HepG2 (cell line): ENCODE measurements around the gene SND1. TPM values are rescaled to one million over a fixed set of nuclear protein-coding genes. Genes with fewer than 3 reads are reported as not detected.

Source experiments
- ATAC-seq: fragments of 200-7000 bp; cut with Tn5 transposase; 3 replicates; pipeline ENCODE4 v1.9.1; 2020; ENCODE audit warnings: mild to moderate bottlenecking, moderate library complexity
- BruUV-seq: library from RNA; stranded (reverse); fragments of 400-500 nt; replicated peaks from 2 replicates; lab custom pipeline; 2021; lab: Mats Ljungman, UMichigan
- CTCF ChIA-PET: fragments of 300-600 bp; formaldehyde crosslinking; extraction: SDS; loops from one replicate; lab custom pipeline; 2021; ENCODE audit warnings: low total read pairs, inconsistent platforms, low intra/inter-chr PET ratio; lab: Yijun Ruan, JAX
- POLR2A ChIA-PET: fragments of 350-600 bp; sonication (Branson Sonifier 250); formaldehyde crosslinking; loops from one replicate; lab custom pipeline; 2020; ENCODE audit warnings: antibody characterized with exemption, inconsistent platforms; lab: Yijun Ruan, JAX
- DNase-seq: peaks from one replicate; pipeline ENCODE4 v3.0.0-alpha.2; 2015; ENCODE audit warnings: low spot score
- FAIRE-seq: peaks from 3 replicates; lab custom pipeline; 2011; peaks lifted over from hg19 to GRCh38; lab: Jason Lieb, UNC
- H2AFZ ChIP-seq: one replicate; pipeline ENCODE4 v1.6.1; 2011; ENCODE audit warnings: low read length, inconsistent platforms
- H3K27ac ChIP-seq: fragments of 300-600 bp; 3 replicates; pipeline ENCODE4 v1.8.0; 2011; ENCODE audit warnings: mixed run types, mild to moderate bottlenecking, mixed read lengths, low read length, inconsistent platforms; ENCODE audit not compliant: insufficient read depth; ENCODE audit errors: extremely low read length
- H3K27me3 ChIP-seq, 2 experiments: fragments of 200-600 bp in 1 of 2; 2 replicates in 1 of 2; 3 replicates in 1 of 2; pipeline versions ENCODE4 v1.6.0 to v1.8.0; 2011; ENCODE audit warnings: low read length in 2 of 2, mild to moderate bottlenecking in 2 of 2, moderate library complexity in 2 of 2, inconsistent platforms in 1 of 2; ENCODE audit not compliant: insufficient read depth in 2 of 2, control insufficient read depth in 1 of 2
- H3K36me3 ChIP-seq, 2 experiments: fragments of 200-600 bp in 1 of 2; replicated peaks in 1 of 2; 2 replicates in 1 of 2; 3 replicates in 1 of 2; pipeline versions ENCODE4 v1.5.1 to v1.8.0; 2011; ENCODE audit warnings: low read length in 2 of 2, inconsistent platforms in 1 of 2; ENCODE audit not compliant: insufficient read depth in 2 of 2, control insufficient read depth in 1 of 2
- H3K4me1 ChIP-seq: 2 replicates; pipeline ENCODE4 v1.5.1; 2012; ENCODE audit warnings: low read length, inconsistent platforms; ENCODE audit not compliant: insufficient read depth
- H3K4me2 ChIP-seq: 2 replicates; pipeline ENCODE4 v1.6.0; 2011; ENCODE audit warnings: low read depth, low read length, inconsistent platforms
- H3K4me3 ChIP-seq, 3 experiments: fragments of 200-600 bp in 1 of 3; sonication (generic), shearing (Covaris generic) in 1 of 3; replicated peaks in 1 of 3; 2 replicates each; pipeline ENCODE4 v1.5.1; 2011 to 2016; ENCODE audit warnings: low read length in 3 of 3, inconsistent platforms in 2 of 3, low read depth in 2 of 3, mild to moderate bottlenecking in 2 of 3, control low read depth in 1 of 3, mixed read lengths in 1 of 3; ENCODE audit not compliant: insufficient read depth in 1 of 3
- H3K79me2 ChIP-seq: one replicate; pipeline ENCODE4 v1.6.1; 2011; ENCODE audit warnings: low read length, inconsistent platforms; ENCODE audit not compliant: insufficient read depth
- H3K9ac ChIP-seq: 2 replicates; pipeline ENCODE4 v1.6.0; 2011; ENCODE audit warnings: mild to moderate bottlenecking, low read depth, low read length, inconsistent platforms; ENCODE audit not compliant: insufficient read depth
- H3K9me3 ChIP-seq: 2 replicates; pipeline ENCODE4 v1.5.1; 2012; ENCODE audit warnings: mild to moderate bottlenecking, low read length
- H4K20me1 ChIP-seq: 2 replicates; pipeline ENCODE4 v1.6.0; 2011; ENCODE audit warnings: inconsistent platforms, mild to moderate bottlenecking, low read length, moderate library complexity; ENCODE audit not compliant: insufficient read depth
- HMGXB3 ChIP-seq: sonication (generic); formaldehyde crosslinking; IDR thresholded peaks from 2 replicates; pipeline ENCODE4 v1.4.0; 2020; ENCODE audit warnings: missing genetic modification reagents, borderline replicate concordance
- KLF15 ChIP-seq: sonication (generic); formaldehyde crosslinking; IDR thresholded peaks from 2 replicates; pipeline ENCODE4 v1.8.1; 2023; ENCODE audit warnings: borderline replicate concordance, mild to moderate bottlenecking, inconsistent platforms, missing genetic modification reagents, mixed read lengths
- MLX ChIP-seq: IDR thresholded peaks from 2 replicates; pipeline ENCODE4 v1.6.1; 2016
- PBX2 ChIP-seq: IDR thresholded peaks from 2 replicates; pipeline ENCODE4 v1.6.1; 2016; ENCODE audit warnings: control low read depth
- ZNF160 ChIP-seq: sonication (generic); formaldehyde crosslinking; IDR thresholded peaks from 2 replicates; pipeline ENCODE4 v1.8.0; 2022; ENCODE audit warnings: mild to moderate bottlenecking, inconsistent platforms, missing genetic modification reagents
- ZNF326 ChIP-seq: sonication (generic); formaldehyde crosslinking; IDR thresholded peaks from 2 replicates; pipeline ENCODE4 v1.4.0; 2020; ENCODE audit warnings: missing genetic modification reagents, borderline replicate concordance
- WGBS: methylation state at CpG from one replicate; pipeline ENCODE4 v1.1.6; 2017; ENCODE audit warnings: low lambda C conversion rate; 5-methylcytosine and 5-hydroxymethylcytosine counted together
- in situ Hi-C: cut with HindIII; loops from 2 replicates; pipeline ENCODE4 v1.10.0; 2017; ENCODE audit warnings: low pct_unique_long_range_greater_than_20kb; ENCODE audit not compliant: extremely low pct_ligation_motif_present
- intact Hi-C: fragments of 100-400 bp; cut with micrococcal nuclease; formaldehyde crosslinking; loops from one replicate; pipeline ENCODE4 v1.10.0; 2022; ENCODE audit not compliant: unreplicated experiment
- polyA plus RNA-seq, 8 experiments: library from polyadenylated mRNA; depleted of rRNA in 3 of 8; stranded (reverse) in 7 of 8; unstranded in 1 of 8; fragments of >200 nt; fragmentation: Illumina TruSeq in 4 of 8; extraction: Trizol in 4 of 8; gene quantifications; 2 replicates each; pipeline versions ENCODE4 v1.2.1 to v1.2.3, GENCODE V29; 2011 to 2016; ENCODE audit warnings: low read depth in 4 of 8, missing spikeins in 1 of 8, mixed read lengths in 1 of 8; ENCODE audit not compliant: insufficient read depth in 1 of 8
- total RNA-seq, 5 experiments: library from RNA; depleted of rRNA; stranded (reverse); fragments of >200 nt; fragmentation: Illumina TruSeq; extraction: Trizol; gene quantifications; 2 replicates each; pipeline ENCODE4 v1.2.3, GENCODE V29; 2016; ENCODE audit warnings: low read depth in 1 of 5
- TF ChIP-seq, protein P1 (sequence below): sonication (generic); formaldehyde crosslinking; IDR thresholded peaks from 2 replicates; pipeline ENCODE4 v1.8.1; 2022; ENCODE audit warnings: mild to moderate bottlenecking, missing genetic modification reagents

SND1 gene
- total and polyA plus RNA-seq, 2 of the 13 experiments (the other 11 are each of a cell fraction or from before 2014, with no cell fraction given) = 110 to 182 TPM

DNA sequence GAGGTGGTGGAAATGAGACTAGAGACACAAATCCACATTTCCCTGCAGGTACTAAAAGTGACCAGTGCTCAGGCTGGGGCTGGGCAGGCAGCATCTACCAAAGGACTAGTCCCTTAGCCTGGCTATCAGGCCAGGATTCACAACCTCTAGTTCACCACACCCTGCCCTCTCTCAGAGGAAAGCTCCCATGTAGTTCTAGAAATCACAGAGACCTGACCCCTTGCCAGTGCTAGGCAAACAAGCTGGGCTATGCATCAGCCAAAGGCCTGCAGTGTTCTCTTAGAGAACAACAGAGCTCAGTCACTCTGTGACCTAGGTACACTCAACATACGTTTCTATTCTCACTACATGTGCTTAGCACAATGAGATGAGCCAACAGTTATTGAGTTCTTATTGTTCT is 405.9 kb downstream of the SND1 start (continued):
- TF ChIP-seq, protein P1, sequence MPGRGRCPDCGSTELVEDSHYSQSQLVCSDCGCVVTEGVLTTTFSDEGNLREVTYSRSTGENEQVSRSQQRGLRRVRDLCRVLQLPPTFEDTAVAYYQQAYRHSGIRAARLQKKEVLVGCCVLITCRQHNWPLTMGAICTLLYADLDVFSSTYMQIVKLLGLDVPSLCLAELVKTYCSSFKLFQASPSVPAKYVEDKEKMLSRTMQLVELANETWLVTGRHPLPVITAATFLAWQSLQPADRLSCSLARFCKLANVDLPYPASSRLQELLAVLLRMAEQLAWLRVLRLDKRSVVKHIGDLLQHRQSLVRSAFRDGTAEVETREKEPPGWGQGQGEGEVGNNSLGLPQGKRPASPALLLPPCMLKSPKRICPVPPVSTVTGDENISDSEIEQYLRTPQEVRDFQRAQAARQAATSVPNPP (CRISPR knock-in tag) = no peak
- TF ChIP-seq ZNF326 (CRISPR knock-in tag) (no peak), PBX2 (CRISPR knock-in tag) (no peak)
- TF ChIP-seq, all 625 proteins: peak for 0

GRCh38 chr7:128059143-128059988 is 407.4 kb downstream of the SND1 start:
- no peak for TF ChIP-seq KLF15 (CRISPR knock-in tag)
- no peak for TF ChIP-seq HMGXB3 (CRISPR knock-in tag)
- no peak for TF ChIP-seq MLX (CRISPR knock-in tag)
- no peak for TF ChIP-seq ZNF160 (CRISPR knock-in tag)
- Histone ChIP-seq H3K4me1 (no peaks in the 10 kb centered on the region), H3K9me3 (no peaks in the 10 kb centered on the region), H3K79me2 (no peaks in the 10 kb centered on the region), H3K27ac (no peak overlapping the region), H3K4me2 (no peak overlapping the region), H3K27me3 (no peaks in the 10 kb centered on the region), H3K36me3 (peaks cover 11 to 45% of the 10 kb centered on the region in 2 experiments), H4K20me1 (no peaks in the 10 kb centered on the region; the same call in 1 of the 2 replicates), H2AFZ (no peak overlapping the region), H3K4me3 (no peak overlapping the region), H3K9ac (no peak overlapping the region)
- intact Hi-C loops (no loop called here), in situ Hi-C loops (no loop called here)
- FAIRE-seq (no peak), ATAC-seq (no peak), DNase-seq (no peak)
- WGBS = 97% methylated on average over 7 of the region's 7 CpGs
- no TSS peak for BruUV-seq
- ChIA-PET POLR2A (no interaction called here), CTCF (no interaction called here)
